Measurements from ENCODE around the gene CROCC. TPM values are rescaled to one million over a fixed set of nuclear protein-coding genes. Genes with fewer than 3 reads are reported as not detected.

Gene CROCC
- total RNA-seq, 1 experiment from 2014 or later: 30.2 TPM

GRCh38 chr1:16980473-16981268 lies 58.9 kb downstream of the CROCC start, which contains the start of gene MFAP2:
Gene MFAP2 (minus strand): TSS chr1:16980620. CDS start chr1:16978273, 2,347 bp downstream.
- CTCF ChIA-PET: interaction anchor here (0.7 kb wide), 1 partner anchor 29 kb away, joined by 3 read pairs; no protein-coding TSS in a partner anchor
- TF ChIP-seq EZH2 (IDR thresholded peaks at IDR 0.05; ENCODE audit: borderline replicate concordance, low read depth, low read length, poor library complexity, severe bottlenecking): no peak
- no peak for TF ChIP-seq CTCF (conservative IDR thresholded peaks at IDR 0.05; ENCODE audit: low read depth, low read length)
- no TSS peak for BruUV-seq (replicated peaks)
- no peaks in the 10 kb centered on the region for H3K36me3 ChIP-seq (ENCODE audit: insufficient read depth, low read length, poor library complexity, severe bottlenecking)
- no peaks in the 10 kb centered on the region for H3K27me3 ChIP-seq (replicated peaks; ENCODE audit: insufficient read depth, low read depth, low read length, poor library complexity)
- no peaks in the 10 kb centered on the region for H3K9me3 ChIP-seq (ENCODE audit: low read depth, low read length, poor library complexity, severe bottlenecking)
- peaks cover 13% of the 10 kb centered on the region for H3K4me1 ChIP-seq (ENCODE audit: insufficient read depth, low read length, poor library complexity, severe bottlenecking)
- intact Hi-C loops (cut with micrococcal nuclease; ENCODE audit: unreplicated experiment): loop anchor here (2.0 kb wide), 1 partner anchor 28 kb away; no protein-coding TSS in a partner anchor
- peak within 1 kb of the TSS; percentile 86 for H3K27ac ChIP-seq (ENCODE audit: low read depth, low read length, poor library complexity, severe bottlenecking)
- DNase-seq (ENCODE audit: low spot score): peak; percentile 54
- POLR2A ChIA-PET (ENCODE audit: low non-redundant PET): interaction anchor here (0.7 kb wide), 1 partner anchor 83 kb away, joined by 5 read pairs; no protein-coding TSS in a partner anchor
- H3K4me3 ChIP-seq (ENCODE audit: low read depth, low read length, poor library complexity, severe bottlenecking): peak within 1 kb of the TSS; percentile 92

- intact Hi-C loops (cut with micrococcal nuclease; ENCODE audit: unreplicated experiment): loop anchor here (2.0 kb wide), 1 partner anchor 27 kb away; no protein-coding TSS in a partner anchor
- H3K9me3 ChIP-seq (ENCODE audit: low read depth, low read length, poor library complexity, severe bottlenecking): no peaks in the 10 kb centered on the region
- DNase-seq (ENCODE audit: low spot score): no peak
- ChIA-PET CTCF (no interaction called here), POLR2A (ENCODE audit: low non-redundant PET) (no interaction called here)
- H3K36me3 ChIP-seq (ENCODE audit: insufficient read depth, low read length, poor library complexity, severe bottlenecking): no peaks in the 10 kb centered on the region
- H3K27ac ChIP-seq (ENCODE audit: low read depth, low read length, poor library complexity, severe bottlenecking): no peak overlapping the region
- no TSS peak for BruUV-seq (replicated peaks)
- TF ChIP-seq CTCF (conservative IDR thresholded peaks at IDR 0.05; ENCODE audit: low read depth, low read length) (no peak), EZH2 (IDR thresholded peaks at IDR 0.05; ENCODE audit: borderline replicate concordance, low read depth, low read length, poor library complexity, severe bottlenecking) (no peak)
- no peak overlapping the region for H3K4me3 ChIP-seq (ENCODE audit: low read depth, low read length, poor library complexity, severe bottlenecking)
- peaks cover 13% of the 10 kb centered on the region for H3K4me1 ChIP-seq (ENCODE audit: insufficient read depth, low read length, poor library complexity, severe bottlenecking)
- H3K27me3 ChIP-seq (replicated peaks; ENCODE audit: insufficient read depth, low read depth, low read length, poor library complexity): no peaks in the 10 kb centered on the region
Observed at GRCh38 chr1:16981269-16981849, 59.6 kb downstream of the CROCC start.

- intact Hi-C loops (cut with micrococcal nuclease; ENCODE audit: unreplicated experiment): no loop called here
- no peaks in the 10 kb centered on the region for H3K27me3 ChIP-seq (replicated peaks; ENCODE audit: insufficient read depth, low read depth, low read length, poor library complexity)
- no peak overlapping the region for H3K27ac ChIP-seq (ENCODE audit: low read depth, low read length, poor library complexity, severe bottlenecking)
- CTCF ChIA-PET: interaction anchor here (0.5 kb wide), 1 partner anchor 19 kb away, joined by 7 read pairs; no protein-coding TSS in a partner anchor
- no peak for TF ChIP-seq EZH2 (IDR thresholded peaks at IDR 0.05; ENCODE audit: borderline replicate concordance, low read depth, low read length, poor library complexity, severe bottlenecking)
- no peak for TF ChIP-seq CTCF (conservative IDR thresholded peaks at IDR 0.05; ENCODE audit: low read depth, low read length)
- no peaks in the 10 kb centered on the region for H3K9me3 ChIP-seq (ENCODE audit: low read depth, low read length, poor library complexity, severe bottlenecking)
- H3K36me3 ChIP-seq (ENCODE audit: insufficient read depth, low read length, poor library complexity, severe bottlenecking): no peaks in the 10 kb centered on the region
- H3K4me3 ChIP-seq (ENCODE audit: low read depth, low read length, poor library complexity, severe bottlenecking): no peak overlapping the region
- DNase-seq (ENCODE audit: low spot score): no peak
- BruUV-seq (replicated peaks): no TSS peak
- peaks cover 13% of the 10 kb centered on the region for H3K4me1 ChIP-seq (ENCODE audit: insufficient read depth, low read length, poor library complexity, severe bottlenecking)
- POLR2A ChIA-PET (ENCODE audit: low non-redundant PET): no interaction called here
Observed at GRCh38 chr1:16982902-16983301, 61.2 kb downstream of the CROCC start.
